Measurements from ENCODE around the gene SLC51B.

SLC51B gene

DNA sequence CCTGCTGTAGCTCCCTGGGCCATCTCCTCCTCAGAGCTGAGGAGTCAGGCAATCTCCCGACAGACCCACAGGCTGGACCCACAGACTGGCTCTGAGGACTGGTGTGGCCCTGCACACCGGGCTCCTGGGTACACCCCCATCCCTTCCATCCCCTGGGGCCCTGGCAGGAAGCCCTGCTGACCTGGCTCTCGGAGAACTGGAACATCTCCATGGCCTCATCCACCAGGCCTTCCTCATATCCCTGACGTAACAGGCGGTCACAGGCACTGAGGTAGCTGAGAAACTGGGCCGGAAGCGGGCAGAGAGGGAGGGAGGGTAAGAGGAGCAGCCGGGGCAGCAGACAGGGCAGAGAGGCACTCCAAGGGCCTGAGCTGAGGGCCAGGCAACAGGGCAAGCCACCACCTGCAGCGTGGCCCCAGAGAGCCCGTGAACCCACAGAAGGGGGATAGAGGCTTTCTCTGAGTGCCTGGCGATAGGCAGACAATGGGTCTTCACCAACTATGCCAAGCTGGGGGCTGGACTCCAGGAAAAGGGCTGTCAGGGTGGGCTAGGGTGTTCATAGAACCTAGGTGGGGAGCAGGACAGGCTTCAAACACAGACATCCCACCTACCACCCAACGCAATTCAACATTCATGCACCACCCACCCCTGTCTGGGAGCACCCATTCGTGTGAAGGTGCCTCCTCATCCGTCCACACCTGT, 49.3 kb downstream of the SLC51B start:
- H3K27me3 ChIP-seq (ENCODE audit: low read depth, low read length): no peaks in the 10 kb centered on the region
- no peaks in the 10 kb centered on the region for H4K20me1 ChIP-seq (ENCODE audit: insufficient read depth, low read length)
- H2AFZ ChIP-seq (ENCODE audit: low read depth, low read length): no peak overlapping the region
- H3K4me3 ChIP-seq (ENCODE audit: low read length): no peak overlapping the region
- no peak overlapping the region for H3K27ac ChIP-seq (ENCODE audit: low read length)
- H3K4me2 ChIP-seq (ENCODE audit: low read length): no peak overlapping the region
- peaks cover 13% of the 10 kb centered on the region for H3K36me3 ChIP-seq (replicated peaks; ENCODE audit: low read depth, low read length)
- no peaks in the 10 kb centered on the region for H3K79me2 ChIP-seq (ENCODE audit: low read length)
- no peaks in the 10 kb centered on the region for H3K4me1 ChIP-seq (ENCODE audit: low read length)
- no peak for TF ChIP-seq EZH2phosphoT487 (IDR thresholded peaks at IDR 0.05; ENCODE audit: low read depth)
- TF ChIP-seq, protein P1, sequence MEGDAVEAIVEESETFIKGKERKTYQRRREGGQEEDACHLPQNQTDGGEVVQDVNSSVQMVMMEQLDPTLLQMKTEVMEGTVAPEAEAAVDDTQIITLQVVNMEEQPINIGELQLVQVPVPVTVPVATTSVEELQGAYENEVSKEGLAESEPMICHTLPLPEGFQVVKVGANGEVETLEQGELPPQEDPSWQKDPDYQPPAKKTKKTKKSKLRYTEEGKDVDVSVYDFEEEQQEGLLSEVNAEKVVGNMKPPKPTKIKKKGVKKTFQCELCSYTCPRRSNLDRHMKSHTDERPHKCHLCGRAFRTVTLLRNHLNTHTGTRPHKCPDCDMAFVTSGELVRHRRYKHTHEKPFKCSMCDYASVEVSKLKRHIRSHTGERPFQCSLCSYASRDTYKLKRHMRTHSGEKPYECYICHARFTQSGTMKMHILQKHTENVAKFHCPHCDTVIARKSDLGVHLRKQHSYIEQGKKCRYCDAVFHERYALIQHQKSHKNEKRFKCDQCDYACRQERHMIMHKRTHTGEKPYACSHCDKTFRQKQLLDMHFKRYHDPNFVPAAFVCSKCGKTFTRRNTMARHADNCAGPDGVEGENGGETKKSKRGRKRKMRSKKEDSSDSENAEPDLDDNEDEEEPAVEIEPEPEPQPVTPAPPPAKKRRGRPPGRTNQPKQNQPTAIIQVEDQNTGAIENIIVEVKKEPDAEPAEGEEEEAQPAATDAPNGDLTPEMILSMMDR (IDR thresholded peaks at IDR 0.05; ENCODE audit: low read depth, low read length): no peak
- no peaks in the 10 kb centered on the region for H3K9me3 ChIP-seq (ENCODE audit: insufficient read depth, low read length)
- no peak overlapping the region for H3K9ac ChIP-seq (ENCODE audit: low read length)

DNA sequence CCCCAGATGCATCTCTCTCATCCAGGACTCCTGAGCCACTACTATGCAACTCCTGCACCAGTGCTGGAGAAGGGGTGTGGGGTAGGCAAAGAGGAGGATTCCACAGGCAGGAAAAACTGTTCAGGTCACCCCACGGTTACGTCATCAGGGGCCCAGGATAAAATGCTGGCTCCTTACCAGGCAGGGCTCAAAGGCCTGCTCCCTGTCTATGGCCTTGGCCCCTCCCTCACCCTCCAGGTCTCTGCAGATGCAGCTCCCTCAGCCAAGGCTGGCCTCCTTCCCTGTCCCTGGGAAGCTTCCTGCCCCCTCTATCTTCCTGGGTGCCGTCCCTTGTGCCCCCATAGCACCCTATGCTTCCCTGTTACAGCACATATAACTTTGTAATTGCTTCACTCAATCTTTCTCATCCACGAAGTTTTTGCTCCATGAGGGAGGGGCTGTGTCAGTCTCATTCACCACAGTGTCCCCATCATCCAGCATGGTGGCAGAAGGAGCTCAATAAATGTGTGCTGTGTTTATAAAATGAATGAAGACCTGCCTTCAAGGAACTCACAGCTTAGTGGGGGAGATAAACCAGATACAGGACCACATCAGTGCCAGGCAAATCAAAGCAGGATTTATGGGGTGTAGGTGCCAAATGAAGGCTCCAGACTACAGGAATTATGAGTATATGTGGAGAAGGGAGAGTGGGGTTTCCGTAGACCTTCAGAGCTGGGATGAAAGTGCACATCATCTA, 50.0 kb downstream of the SLC51B start:
- Histone ChIP-seq H3K9me3 (ENCODE audit: insufficient read depth, low read length) (no peaks in the 10 kb centered on the region), H3K4me2 (ENCODE audit: low read length) (no peak overlapping the region), H3K4me3 (ENCODE audit: low read length) (no peak overlapping the region), H3K79me2 (ENCODE audit: low read length) (no peaks in the 10 kb centered on the region), H3K9ac (ENCODE audit: low read length) (no peak overlapping the region), H3K36me3 (replicated peaks; ENCODE audit: low read depth, low read length) (peaks cover 13% of the 10 kb centered on the region), H2AFZ (ENCODE audit: low read depth, low read length) (no peak overlapping the region), H3K4me1 (ENCODE audit: low read length) (no peaks in the 10 kb centered on the region), H3K27ac (ENCODE audit: low read length) (no peak overlapping the region), H3K27me3 (ENCODE audit: low read depth, low read length) (no peaks in the 10 kb centered on the region), H4K20me1 (ENCODE audit: insufficient read depth, low read length) (no peaks in the 10 kb centered on the region)
- TF ChIP-seq, protein P1 (IDR thresholded peaks at IDR 0.05; ENCODE audit: low read depth, low read length): no peak
- TF ChIP-seq EZH2phosphoT487 (IDR thresholded peaks at IDR 0.05; ENCODE audit: low read depth): no peak

DNA sequence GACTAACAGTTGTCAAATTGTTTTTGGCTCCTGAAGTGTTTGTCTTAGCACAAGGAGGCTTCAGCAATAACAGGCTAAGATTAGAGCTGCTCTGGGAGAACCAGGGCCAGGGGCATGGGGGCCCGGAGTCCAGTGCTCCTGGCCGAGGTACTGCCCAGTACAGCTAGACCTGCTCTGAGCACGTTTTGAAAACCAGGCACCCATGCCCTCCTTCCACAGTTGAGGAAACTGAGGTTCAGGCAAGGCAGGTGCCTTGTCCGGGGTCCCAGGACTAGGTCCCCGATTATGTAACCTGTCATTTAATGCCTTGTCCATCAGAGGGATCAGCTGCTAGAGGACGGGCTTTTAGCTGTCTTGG, 50.5 kb downstream of the SLC51B start:
- no peak overlapping the region for H3K9ac ChIP-seq (ENCODE audit: low read length)
- no peaks in the 10 kb centered on the region for H3K79me2 ChIP-seq (ENCODE audit: low read length)
- no peaks in the 10 kb centered on the region for H3K4me1 ChIP-seq (ENCODE audit: low read length)
- H3K36me3 ChIP-seq (replicated peaks; ENCODE audit: low read depth, low read length): peaks cover 15% of the 10 kb centered on the region
- H3K4me2 ChIP-seq (ENCODE audit: low read length): no peak overlapping the region
- no peaks in the 10 kb centered on the region for H4K20me1 ChIP-seq (ENCODE audit: insufficient read depth, low read length)
- H2AFZ ChIP-seq (ENCODE audit: low read depth, low read length): no peak overlapping the region
- H3K9me3 ChIP-seq (ENCODE audit: insufficient read depth, low read length): no peaks in the 10 kb centered on the region
- no peak overlapping the region for H3K27ac ChIP-seq (ENCODE audit: low read length)
- TF ChIP-seq, protein P1 (IDR thresholded peaks at IDR 0.05; ENCODE audit: low read depth, low read length): no peak
- no peak for TF ChIP-seq EZH2phosphoT487 (IDR thresholded peaks at IDR 0.05; ENCODE audit: low read depth)
- H3K27me3 ChIP-seq (ENCODE audit: low read depth, low read length): no peaks in the 10 kb centered on the region
- H3K4me3 ChIP-seq (ENCODE audit: low read length): no peak overlapping the region

DNA sequence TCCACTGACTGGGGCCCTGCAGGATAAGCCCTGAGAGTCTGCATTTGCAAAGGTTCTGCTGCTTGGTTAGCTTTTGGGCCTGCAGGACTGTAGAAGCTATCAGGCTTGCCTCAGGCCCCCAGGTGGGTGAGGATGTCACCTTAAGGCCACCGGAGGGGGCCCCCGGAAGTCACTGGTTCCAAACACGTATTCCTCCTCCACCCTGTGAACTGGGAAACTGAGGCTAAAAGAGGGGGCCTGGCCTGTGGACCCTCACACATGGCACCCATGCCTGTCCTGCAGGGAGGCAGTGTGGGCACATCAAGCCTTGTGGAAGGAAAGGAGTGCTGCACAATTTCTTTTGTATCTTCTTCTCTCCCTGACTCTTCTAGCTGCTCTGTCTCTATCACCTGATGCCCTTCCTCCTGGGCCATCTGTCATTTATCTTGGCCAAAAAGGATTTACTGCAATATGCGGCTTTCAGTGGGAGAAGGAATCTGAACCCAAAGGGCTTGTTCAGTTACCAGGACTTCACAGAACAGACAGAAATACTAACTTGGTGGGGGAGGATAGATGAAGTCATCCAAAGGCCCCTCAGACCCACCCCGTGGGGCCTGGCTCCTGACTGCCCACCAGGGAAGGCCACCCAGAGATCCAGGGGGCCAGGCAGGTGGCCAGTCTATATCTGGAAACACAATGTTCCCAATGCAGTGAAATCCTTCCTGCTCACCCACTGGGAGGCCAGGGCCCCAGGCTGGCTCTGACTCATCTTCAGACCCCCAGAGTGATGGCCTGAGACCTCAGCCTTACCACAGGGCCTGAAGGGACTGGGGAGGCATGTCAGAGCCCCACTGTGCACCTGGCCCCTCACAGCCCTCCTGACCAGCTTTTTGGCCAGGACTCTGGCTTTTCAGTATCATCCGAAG, 51.5 kb downstream of the SLC51B start:
- TF ChIP-seq, protein P1 (IDR thresholded peaks at IDR 0.05; ENCODE audit: low read depth, low read length): no peak
- TF ChIP-seq EZH2phosphoT487 (IDR thresholded peaks at IDR 0.05; ENCODE audit: low read depth): no peak
- peaks cover 16% of the 10 kb centered on the region for H3K36me3 ChIP-seq (replicated peaks; ENCODE audit: low read depth, low read length)
- H3K9me3 ChIP-seq (ENCODE audit: insufficient read depth, low read length): no peaks in the 10 kb centered on the region
- no peak overlapping the region for H3K9ac ChIP-seq (ENCODE audit: low read length)
- H2AFZ ChIP-seq (ENCODE audit: low read depth, low read length): no peak overlapping the region
- H3K4me1 ChIP-seq (ENCODE audit: low read length): no peaks in the 10 kb centered on the region
- no peaks in the 10 kb centered on the region for H3K79me2 ChIP-seq (ENCODE audit: low read length)
- H3K4me3 ChIP-seq (ENCODE audit: low read length): no peak overlapping the region
- H4K20me1 ChIP-seq (ENCODE audit: insufficient read depth, low read length): no peaks in the 10 kb centered on the region
- H3K27me3 ChIP-seq (ENCODE audit: low read depth, low read length): no peaks in the 10 kb centered on the region
- no peak overlapping the region for H3K4me2 ChIP-seq (ENCODE audit: low read length)
- no peak overlapping the region for H3K27ac ChIP-seq (ENCODE audit: low read length)
